Endometrium (tissue), 2 donors: ENCODE data around the gene UBE3B.

Experiments used
- FAIRE-seq: peaks from 2 replicates; lab custom pipeline; 2012; peaks lifted over from hg19 to GRCh38; lab: Jason Lieb, UNC
- donor health status: control.
- donor health status: control.

UBE3B gene

DNA sequence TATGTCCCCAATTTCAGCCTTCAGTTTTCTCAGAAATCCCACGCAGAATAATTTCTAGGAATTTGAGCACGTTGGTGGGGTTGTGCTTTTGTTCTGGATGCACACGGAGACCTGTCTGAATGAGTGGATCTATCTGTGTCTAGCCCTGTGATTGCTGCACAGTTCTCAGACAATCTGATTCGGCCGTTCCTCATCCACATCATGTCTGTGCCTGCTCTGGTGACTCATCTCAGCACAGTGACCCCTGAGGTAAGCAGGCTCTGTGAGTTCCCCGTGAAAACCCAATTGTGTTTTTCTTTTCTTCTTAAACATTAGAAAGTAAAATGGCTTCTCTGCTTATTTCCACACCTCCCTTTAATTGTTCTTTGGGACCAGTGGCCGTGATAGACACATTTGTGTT, 20.2 kb downstream of the UBE3B start:
- no peak for FAIRE-seq

DNA sequence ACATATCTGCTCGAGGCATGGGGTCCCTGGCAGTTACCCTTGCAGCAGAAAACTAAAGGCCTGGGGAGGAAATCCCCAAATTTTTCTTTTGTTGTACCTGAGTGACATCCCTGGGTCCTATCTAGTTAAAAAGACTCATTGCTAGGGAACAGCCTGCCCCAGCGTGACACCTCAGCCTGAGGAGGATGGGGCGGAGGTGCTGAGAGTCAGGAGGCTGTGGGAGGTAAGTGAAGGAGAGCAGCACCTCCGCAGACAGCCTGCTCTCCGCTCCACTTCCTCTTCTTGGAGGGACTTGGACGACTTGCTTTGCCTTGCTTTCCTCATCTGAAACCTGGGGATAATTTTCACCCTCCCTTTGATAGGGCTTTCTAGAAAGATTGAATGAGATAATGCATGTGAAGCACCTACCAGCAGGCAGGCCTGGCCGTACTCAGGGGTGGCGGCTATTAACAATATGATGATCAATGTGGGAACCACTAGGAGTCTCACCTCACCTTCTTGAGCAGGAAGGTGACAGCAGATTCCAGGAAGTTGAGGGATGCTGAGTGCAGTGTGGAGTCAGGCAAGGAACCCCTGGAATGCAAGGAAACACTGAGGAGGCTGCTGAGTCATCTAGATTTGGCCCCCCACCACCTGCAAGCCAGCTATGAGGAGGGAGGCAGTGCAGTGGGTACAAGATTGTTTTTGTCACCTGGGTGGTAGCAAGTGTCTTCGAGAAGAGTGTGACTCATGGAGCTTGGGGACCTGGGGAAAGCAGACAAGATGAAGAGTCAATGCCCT, 23.2 kb downstream of the UBE3B start:
- no peak for FAIRE-seq

DNA sequence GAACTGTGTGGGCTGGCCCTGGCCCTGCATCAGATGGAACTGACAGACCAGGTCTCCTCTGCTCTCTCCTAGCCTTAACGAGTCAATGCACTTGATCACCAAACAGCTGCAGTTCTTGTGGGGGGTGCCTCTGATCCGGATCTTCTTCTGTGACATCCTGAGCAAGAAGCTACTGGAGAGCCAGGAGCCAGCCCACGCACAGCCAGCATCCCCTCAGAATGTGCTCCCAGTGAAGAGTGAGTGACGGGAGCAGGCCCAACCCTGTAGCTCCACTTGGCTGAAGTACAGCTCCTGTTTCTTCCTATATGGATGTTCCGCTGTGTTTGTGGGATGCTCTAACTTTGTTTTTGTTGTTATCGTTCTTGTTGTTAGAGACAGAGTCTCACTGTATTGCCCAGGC, 23.9 kb downstream of the UBE3B start:
- FAIRE-seq: no peak

DNA sequence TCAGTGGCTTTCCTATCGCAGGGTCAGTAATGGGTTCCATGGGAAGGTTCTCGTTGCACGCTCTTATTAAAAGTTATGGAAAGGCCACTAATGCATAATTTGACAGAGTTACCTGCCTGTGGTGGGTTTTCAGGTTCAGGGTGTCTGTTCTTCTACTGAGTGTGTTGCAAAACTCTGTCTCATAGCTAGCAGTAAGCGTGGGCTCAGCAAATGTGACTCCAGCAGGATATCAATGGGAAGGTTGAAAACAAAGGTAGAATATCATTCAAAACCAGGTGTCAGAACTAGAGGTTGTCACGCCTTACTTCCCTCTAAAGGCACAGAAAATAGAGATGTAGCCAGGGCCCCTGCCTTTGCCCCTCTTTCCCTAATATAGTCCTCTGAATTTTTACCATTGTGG, 24.9 kb downstream of the UBE3B start:
- FAIRE-seq: no peak

GRCh38 chr12:109503611-109504010, 26.2 kb downstream of the UBE3B start:
- no peak for FAIRE-seq

- FAIRE-seq: no peak
Measured at GRCh38 chr12:109504068-109504467, 26.6 kb downstream of the UBE3B start.

GRCh38 chr12:109510196-109510595, 32.8 kb downstream of the UBE3B start:
- no peak for FAIRE-seq

DNA sequence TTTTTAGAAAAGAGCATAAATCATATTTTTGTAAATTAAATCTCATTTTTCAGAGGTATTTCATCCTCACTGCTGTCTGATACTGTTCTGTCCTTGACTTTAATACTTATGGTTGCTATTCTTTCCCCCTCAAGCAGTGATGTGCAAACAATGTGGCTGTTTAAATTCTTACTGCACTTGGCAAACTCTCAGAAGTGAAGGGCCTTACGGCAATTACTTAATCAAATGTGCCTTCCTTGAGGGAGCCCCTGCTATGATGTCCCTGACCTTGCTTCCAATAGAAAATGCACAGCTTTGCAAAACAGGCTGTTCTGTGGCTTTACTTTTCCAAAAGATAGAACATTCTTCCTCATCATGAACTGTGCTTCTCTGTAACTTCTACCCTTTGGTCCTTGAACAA, 35.2 kb downstream of the UBE3B start:
- no peak for FAIRE-seq

GRCh38 chr12:109513051-109513450, 35.6 kb downstream of the UBE3B start:
- FAIRE-seq: no peak

DNA sequence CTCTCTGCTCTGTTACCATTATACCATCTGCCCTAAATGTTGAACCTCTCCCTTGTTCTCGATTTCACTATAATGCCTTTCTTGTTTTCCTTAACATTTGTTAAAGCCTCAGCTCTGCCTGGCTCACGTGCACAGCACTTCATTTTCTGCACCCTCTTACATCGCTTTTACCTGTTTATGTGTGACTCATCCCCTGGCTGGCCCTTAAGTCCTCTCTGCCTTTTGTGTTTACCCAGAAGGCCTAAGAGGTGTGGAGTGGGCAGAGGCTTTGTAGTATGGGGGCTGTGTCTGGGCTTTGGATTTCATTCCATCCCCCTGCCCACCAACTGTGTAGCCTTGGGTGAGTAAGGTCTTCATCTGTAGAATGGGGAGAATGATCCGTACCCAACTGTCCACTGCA, 36.5 kb downstream of the UBE3B start:
- no peak for FAIRE-seq

- no peak for FAIRE-seq
Measured at GRCh38 chr12:109517619-109518018, 40.2 kb downstream of the UBE3B start.

DNA sequence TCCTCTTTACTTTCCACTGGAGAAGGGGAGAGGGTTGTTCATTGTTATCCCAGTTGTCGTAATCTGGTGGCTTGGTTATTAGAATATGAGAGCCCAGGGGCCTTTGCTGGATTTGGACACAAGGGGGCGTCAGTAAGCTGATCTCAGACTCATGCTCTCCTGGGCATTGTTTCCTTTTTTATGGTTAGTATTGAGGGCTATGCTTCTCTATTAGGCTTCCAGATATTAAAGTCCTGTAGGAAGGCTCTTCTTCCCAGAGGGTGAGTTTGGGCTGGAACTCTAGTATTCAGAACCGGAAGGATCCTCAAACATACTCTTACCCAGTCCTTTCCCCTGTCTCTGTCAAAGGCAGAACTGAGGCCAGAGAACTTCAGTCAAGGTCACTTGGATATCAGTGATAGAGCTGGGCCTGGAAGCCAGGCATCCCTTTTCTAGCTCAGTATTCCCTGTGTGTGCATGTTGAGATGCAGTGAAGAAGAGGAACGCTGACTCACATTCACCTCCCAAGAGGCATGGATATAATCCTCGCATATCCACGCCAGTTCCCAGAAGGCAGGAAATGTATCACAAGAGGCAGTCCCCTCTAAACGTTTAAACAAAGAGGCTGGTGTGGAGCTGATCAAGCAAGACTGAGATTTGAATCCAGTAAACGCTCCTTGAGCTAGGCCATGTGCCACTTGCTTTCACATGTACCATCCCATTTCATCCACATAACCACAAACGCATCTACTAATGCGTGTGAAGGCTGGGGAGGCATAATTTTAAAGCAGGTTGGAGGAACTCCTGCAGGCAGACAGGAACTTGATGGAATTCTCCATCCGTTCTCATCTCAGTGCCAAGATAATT, 41.6 kb downstream of the UBE3B start:
- peak; percentile 23 for FAIRE-seq

GRCh38 chr12:109519787-109520186, 42.4 kb downstream of the UBE3B start:
- FAIRE-seq: no peak

DNA sequence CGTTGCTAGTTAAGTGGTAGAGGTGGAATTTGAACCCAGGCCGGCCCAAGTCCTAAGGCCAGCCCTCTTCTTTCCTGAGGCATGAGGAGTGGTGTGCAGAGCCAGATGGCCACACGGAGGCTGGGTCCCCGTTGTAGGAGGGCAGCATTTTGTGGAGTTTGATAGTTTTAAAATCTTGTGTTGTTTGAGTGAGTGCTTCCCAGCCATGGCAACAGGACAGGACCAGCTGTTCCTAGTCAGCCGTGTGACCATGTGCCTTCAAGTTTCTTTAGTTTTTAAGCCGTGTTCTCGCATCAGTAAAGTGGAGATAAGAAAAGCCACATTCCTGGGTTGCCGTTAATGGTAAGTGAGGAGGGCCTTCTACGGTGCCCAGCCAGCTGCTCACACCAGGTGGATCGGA, 44.4 kb downstream of the UBE3B start:
- no peak for FAIRE-seq

- no peak for FAIRE-seq
Measured at GRCh38 chr12:109523071-109523470, 45.6 kb downstream of the UBE3B start.

GRCh38 chr12:109523504-109523903, 46.1 kb downstream of the UBE3B start:
- no peak for FAIRE-seq

DNA sequence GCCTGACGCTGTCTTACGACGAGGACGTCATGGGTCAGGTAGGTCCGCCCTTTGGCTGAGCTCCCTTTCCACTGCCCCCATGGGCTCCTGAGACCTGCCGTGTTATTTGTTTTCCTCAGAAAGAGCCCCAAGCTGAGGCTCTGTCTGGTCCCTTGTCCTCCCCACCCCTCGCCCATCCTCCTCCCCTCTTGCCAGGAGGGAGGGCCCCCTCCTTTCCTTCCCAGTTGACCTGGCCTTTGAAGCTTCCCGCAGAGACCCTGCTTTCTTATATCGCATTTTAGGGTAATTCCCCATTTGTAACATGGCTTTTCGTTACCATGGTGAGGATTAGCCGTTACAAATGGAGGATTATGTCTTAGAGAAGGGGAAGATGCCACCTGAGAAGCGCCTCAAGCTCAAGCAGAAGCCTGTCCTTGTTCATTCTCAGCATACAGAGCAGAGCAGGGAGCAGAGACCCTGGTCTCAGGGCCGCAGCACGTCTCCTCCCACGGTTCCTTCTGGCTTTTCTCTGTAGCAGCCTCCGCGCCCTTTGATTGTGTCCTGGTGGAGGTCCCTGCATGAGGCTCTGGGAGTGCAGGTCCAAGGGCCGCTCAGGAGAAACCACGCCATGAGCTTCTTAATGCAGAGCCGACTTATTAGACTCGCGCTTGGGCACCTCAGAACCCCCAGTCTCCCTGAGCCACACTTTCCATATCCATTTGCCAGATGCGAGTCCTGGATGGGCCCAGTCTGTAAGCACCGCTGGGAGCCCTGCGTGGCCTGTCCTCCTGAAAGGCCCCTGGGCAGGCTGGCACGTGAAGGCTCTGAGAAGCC, 47.2 kb downstream of the UBE3B start:
- FAIRE-seq: no peak

DNA sequence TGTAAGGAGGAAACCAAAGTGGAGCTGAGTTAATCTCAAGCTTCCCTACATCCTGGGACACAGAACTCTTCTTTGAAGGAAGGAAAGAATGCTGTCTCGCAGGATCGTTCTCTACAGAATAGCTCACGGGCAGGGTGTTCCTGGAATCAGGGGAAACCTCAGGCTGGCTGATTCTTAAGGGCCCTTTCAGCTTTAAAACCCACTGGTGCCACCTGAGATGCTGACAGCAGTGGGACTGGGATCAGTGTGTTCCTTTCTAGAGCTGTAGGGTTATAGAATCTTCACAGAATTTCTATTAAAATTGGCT, 47.8 kb downstream of the UBE3B start:
- no peak for FAIRE-seq

GRCh38 chr12:109527489-109528123, 50.2 kb downstream of the UBE3B start:
- FAIRE-seq: no peak

DNA sequence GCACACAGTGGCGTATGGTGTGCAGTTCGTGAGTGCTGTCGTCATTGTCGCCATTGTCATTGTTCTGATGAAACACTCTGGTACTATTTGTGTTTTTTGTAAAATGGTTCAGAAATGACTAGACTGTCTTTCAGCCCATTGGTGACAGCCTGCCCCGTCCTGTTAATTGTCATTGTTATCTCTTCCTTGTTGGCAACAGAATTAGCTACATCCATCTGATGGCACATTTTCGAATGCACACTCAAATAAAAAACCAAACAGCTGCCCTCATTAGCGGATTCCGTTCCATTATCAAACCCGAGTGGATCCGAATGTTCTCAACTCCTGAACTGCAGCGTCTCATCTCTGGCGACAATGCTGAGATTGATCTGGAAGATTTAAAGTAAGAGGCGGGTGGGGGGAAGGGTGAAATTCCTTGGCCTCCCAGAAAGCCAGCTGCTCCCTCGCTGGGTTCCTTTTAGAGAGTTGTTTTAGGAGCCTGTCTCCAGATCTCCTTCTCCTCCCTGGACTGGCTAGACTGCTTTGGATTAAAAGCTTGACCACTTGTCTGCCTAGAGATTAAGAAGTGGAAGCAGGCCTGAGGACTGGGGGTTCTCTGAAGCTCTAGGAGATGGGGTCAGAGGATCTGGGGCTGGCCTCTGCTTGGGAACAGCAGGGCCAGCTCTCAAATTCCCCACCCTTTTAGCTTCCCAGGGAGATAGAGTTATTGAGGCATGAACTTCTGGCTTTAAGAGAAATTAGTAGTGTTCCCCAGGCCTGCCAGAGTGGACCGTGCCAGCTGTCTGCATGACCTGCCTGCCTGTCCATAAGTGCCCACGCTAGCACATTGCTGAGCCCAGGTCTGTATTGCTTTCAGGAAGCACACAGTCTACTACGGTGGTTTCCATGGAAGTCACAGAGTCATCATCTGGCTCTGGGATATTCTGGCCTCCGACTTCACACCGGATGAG, 52.5 kb downstream of the UBE3B start:
- no peak for FAIRE-seq

GRCh38 chr12:109531411-109531810, 54.0 kb downstream of the UBE3B start:
- no peak for FAIRE-seq
